ENCODE measurements around the gene RAB32.

RAB32 gene

GRCh38 chr6:146548898-146549374, 5.3 kb downstream of the RAB32 start:
- Histone ChIP-seq H3K9me3 (ENCODE audit: low read length) (no peaks in the 10 kb centered on the region), H3F3A (ENCODE audit: insufficient read depth, low read length) (no peaks in the 10 kb centered on the region), H3K4me1 (ENCODE audit: insufficient read depth, low read length, severe bottlenecking) (no peaks in the 10 kb centered on the region), H3K36me3 (ENCODE audit: insufficient read depth, low read length) (no peaks in the 10 kb centered on the region), H3K79me2 (ENCODE audit: insufficient read depth, low read length) (no peaks in the 10 kb centered on the region), H3K9ac (ENCODE audit: low read length) (no peak overlapping the region), H3K27me3 (ENCODE audit: insufficient read depth, low read length) (no peaks in the 10 kb centered on the region), H3K4me3 (ENCODE audit: low read depth, low read length, poor library complexity, severe bottlenecking) (no peak overlapping the region), H3K9me2 (ENCODE audit: low read depth, low read length) (no peaks in the 10 kb centered on the region), H4K20me1 (ENCODE audit: insufficient read depth, low read length) (no peaks in the 10 kb centered on the region), H2AFZ (ENCODE audit: low read length) (no peak overlapping the region), H3K27ac (ENCODE audit: low read depth, low read length, poor library complexity, severe bottlenecking) (no peak overlapping the region), H3K4me2 (ENCODE audit: low read length) (no peak overlapping the region)
- no peak for TF ChIP-seq EZH2 (IDR thresholded peaks at IDR 0.05; ENCODE audit: borderline replicate concordance, low read length)
- TF ChIP-seq CTCF (IDR thresholded peaks at IDR 0.05; ENCODE audit: low read length) = no peak

- Histone ChIP-seq H3K4me2 (ENCODE audit: low read length) (no peak overlapping the region), H3K36me3 (ENCODE audit: insufficient read depth, low read length) (no peaks in the 10 kb centered on the region), H3K9me2 (ENCODE audit: low read depth, low read length) (no peaks in the 10 kb centered on the region), H4K20me1 (ENCODE audit: insufficient read depth, low read length) (no peaks in the 10 kb centered on the region), H3K27me3 (ENCODE audit: insufficient read depth, low read length) (no peaks in the 10 kb centered on the region), H3K9ac (ENCODE audit: low read length) (no peak overlapping the region), H3K9me3 (ENCODE audit: low read length) (no peaks in the 10 kb centered on the region), H3K27ac (ENCODE audit: low read depth, low read length, poor library complexity, severe bottlenecking) (no peak overlapping the region), H3K4me3 (ENCODE audit: low read depth, low read length, poor library complexity, severe bottlenecking) (no peak overlapping the region), H3K4me1 (ENCODE audit: insufficient read depth, low read length, severe bottlenecking) (no peaks in the 10 kb centered on the region), H3F3A (ENCODE audit: insufficient read depth, low read length) (no peaks in the 10 kb centered on the region), H3K79me2 (ENCODE audit: insufficient read depth, low read length) (no peaks in the 10 kb centered on the region), H2AFZ (ENCODE audit: low read length) (no peak overlapping the region)
- TF ChIP-seq CTCF (IDR thresholded peaks at IDR 0.05; ENCODE audit: low read length) (no peak), EZH2 (IDR thresholded peaks at IDR 0.05; ENCODE audit: borderline replicate concordance, low read length) (no peak)
Observed at GRCh38 chr6:146550911-146551310, 7.3 kb downstream of the RAB32 start.

GRCh38 chr6:146551545-146551944, 7.9 kb downstream of the RAB32 start:
- Histone ChIP-seq H3K9me2 (ENCODE audit: low read depth, low read length) (no peaks in the 10 kb centered on the region), H3F3A (ENCODE audit: insufficient read depth, low read length) (no peaks in the 10 kb centered on the region), H3K4me3 (ENCODE audit: low read depth, low read length, poor library complexity, severe bottlenecking) (no peak overlapping the region), H3K27ac (ENCODE audit: low read depth, low read length, poor library complexity, severe bottlenecking) (no peak overlapping the region), H3K4me2 (ENCODE audit: low read length) (no peak overlapping the region), H2AFZ (ENCODE audit: low read length) (no peak overlapping the region), H3K79me2 (ENCODE audit: insufficient read depth, low read length) (no peaks in the 10 kb centered on the region), H3K27me3 (ENCODE audit: insufficient read depth, low read length) (no peaks in the 10 kb centered on the region), H3K36me3 (ENCODE audit: insufficient read depth, low read length) (no peaks in the 10 kb centered on the region), H3K9ac (ENCODE audit: low read length) (no peak overlapping the region), H4K20me1 (ENCODE audit: insufficient read depth, low read length) (no peaks in the 10 kb centered on the region), H3K4me1 (ENCODE audit: insufficient read depth, low read length, severe bottlenecking) (no peaks in the 10 kb centered on the region), H3K9me3 (ENCODE audit: low read length) (no peaks in the 10 kb centered on the region)
- TF ChIP-seq CTCF (IDR thresholded peaks at IDR 0.05; ENCODE audit: low read length) (no peak), EZH2 (IDR thresholded peaks at IDR 0.05; ENCODE audit: borderline replicate concordance, low read length) (no peak)

All from OCI-LY1 (cell line).